CD4-positive, alpha-beta T cell treated with Interleukin-2 at 100 ng/mL for 4 hours (primary cell): ENCODE measurements around the gene PXDN.

Experiments used
- DNase-seq: peaks from one replicate; pipeline ENCODE4 v3.0.0-alpha.2; 2020; ENCODE audit warnings: low spot score

The PXDN gene

GRCh38 chr2:1664076-1664605, 80.2 kb downstream of the PXDN start:
- DNase-seq: no peak

GRCh38 chr2:1663621-1664020, 80.7 kb downstream of the PXDN start:
- DNase-seq: no peak

GRCh38 chr2:1662606-1663180, 81.6 kb downstream of the PXDN start:
- no peak for DNase-seq

- DNase-seq: no peak
These were observed 82.3 kb downstream of the PXDN start for GRCh38 chr2:1661891-1662605.

- DNase-seq: no peak
These were observed 83.4 kb downstream of the PXDN start for GRCh38 chr2:1660656-1661640.

DNA sequence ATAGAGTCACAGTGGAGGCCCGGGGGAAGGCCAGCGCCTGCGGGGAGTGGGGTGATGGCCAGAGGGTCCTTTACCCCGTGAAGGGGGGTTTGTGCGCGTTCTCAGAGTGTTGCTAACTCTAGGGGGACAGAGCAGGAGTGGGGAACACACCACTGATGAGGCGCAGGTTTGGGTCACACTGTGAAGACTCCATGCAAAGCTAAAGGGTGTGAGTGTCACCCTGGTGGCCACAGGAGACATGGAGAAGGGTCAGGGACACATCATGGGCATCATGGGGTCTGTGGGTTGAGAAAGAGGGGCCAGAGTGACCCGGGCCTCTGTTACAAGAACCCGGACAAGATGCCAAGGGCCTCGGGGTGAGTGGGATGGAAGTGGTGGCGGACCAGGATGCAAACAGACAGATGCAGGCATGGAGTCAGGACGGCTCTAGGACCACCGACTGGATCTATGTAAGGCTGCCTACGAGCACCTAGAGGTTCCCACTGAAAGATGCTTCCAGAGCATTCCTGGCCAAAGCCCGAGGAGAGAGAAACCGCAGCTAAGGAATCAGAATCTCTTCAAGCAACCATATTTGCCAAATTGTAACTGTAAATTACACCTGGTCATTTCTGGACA, 84.3 kb downstream of the PXDN start:
- no peak for DNase-seq

DNA sequence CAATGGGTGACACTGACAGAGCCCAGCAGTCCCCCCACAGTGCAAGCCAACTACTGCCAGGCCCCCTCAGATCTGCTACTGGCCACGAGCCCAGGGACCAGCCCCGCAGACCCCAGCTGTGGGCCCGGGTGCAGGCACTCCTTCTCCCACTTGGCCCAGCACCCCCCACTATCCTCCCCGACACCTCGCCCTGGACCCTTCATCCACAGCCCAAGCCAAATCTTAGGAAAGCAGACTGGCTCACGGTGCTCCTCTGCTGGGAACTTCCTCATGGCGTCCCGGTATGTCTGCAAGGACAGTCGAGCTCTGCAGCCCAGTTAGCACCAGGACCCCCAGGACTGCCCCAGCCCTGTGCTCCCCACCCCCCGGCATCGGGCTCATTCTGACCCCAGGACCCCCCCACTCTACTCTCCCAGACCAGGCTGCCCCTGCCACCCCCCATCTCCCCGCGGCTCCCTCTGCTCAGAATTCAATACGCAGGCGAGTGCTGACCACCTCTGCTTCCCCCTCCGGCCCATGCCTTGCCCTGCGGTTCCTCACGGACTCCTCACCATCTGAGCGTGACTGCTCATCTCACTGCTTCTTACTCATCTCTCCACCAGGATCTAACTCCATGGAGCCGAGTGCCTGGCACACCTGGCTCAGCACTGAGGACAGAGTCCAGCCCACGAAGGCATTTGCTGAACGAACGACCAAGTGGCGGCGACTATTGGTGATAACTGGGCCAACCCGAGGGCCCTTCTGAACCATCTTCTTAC, 85.7 kb downstream of the PXDN start:
- no peak for DNase-seq

DNA sequence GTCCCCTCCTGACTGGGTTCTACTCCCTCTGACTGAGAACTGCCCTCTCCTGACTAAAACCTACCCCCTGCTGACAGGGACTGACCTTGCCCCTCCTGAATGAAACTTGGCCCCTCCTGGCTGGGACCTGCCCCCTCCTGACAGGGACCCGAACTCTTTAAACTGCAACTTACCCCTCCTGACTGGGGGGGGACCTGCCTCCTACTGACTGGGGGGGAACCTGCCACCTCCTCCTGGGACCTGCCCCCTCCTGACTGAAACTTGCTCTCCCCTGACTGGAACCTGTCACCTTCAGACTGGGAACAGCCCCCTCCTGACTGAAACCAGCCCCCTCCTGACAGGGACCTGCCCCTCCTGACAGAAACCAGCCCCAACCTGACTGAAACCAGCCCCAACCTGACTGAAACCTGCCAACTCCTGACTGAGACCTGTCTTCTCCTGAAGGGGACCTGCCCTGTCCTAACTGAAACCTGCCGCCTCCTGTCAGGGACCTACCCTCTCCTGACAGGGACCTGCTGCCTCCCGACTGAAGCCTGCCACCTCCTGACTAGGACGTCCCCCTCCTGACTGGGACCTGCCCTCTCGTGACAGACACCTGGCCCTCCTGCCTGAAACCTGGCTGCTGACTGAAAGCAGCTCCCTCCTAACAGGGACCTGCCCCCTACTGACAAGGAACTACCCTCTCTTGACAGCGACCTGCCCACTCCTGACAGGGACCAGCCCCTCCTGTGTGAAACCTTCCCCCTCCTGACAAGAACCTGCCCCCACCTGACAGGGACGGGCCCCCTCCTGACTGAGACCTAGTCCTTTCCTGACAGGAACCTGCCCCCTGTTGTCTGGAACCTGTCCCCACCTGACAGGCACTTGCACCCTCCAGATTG, 87.1 kb downstream of the PXDN start:
- DNase-seq: no peak

DNA sequence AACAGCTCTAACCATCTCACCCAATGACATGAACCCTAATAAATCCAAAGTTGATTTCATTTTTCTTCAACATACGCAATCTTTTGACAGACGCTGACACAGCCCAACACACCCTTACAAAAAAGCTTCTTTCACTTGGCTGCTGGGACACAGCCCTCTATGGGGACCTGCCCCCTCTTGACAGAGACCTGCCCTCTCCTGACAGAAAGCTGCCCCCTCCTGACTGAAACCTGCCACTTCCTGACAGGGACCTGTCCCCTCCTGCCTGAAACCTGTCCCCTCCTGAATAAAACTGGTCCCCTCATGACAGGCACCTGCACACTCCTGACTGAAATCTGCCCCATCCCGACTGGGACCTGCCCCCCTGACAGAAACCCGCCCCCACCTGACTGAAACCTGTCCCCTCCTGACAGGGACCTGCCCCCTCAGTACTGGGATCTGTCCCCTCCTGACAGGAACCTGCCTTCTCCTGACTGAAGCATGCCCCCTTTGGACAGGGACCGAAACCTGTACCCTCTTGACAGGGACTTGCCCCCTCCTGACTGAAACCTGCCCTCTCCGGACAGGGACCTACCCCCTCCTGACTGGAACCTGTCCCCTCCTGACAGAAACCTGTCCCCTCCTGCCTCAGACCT, 87.9 kb downstream of the PXDN start:
- no peak for DNase-seq

GRCh38 chr2:1655461-1655860, 88.9 kb downstream of the PXDN start:
- no peak for DNase-seq

DNA sequence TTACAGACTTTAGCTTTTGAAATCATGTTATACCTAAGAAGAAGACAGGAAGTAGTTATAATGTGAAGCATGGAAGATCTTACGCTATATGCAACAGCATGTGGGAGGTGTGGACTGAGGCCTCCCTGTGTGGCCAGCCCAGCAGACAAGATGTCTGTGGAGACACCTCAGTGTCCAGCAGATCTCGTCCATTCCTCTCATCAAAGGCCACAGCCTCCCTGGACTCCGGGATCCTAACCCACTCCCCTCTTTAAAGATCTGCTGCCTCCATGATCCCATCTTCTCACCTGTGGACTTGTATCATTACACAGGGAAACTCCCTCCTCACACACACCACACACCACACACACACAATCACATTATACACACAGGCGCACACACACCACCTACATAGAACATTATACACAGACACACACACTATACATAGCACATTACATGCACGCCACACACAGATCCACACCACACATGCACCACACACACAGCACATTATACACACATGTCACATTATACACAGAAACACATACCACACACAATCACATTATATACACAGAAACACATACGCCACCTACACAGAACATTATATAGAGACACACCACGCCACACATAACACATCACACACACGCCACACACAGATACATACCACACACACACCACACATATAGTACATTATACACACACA, 89.5 kb downstream of the PXDN start:
- no peak for DNase-seq

DNA sequence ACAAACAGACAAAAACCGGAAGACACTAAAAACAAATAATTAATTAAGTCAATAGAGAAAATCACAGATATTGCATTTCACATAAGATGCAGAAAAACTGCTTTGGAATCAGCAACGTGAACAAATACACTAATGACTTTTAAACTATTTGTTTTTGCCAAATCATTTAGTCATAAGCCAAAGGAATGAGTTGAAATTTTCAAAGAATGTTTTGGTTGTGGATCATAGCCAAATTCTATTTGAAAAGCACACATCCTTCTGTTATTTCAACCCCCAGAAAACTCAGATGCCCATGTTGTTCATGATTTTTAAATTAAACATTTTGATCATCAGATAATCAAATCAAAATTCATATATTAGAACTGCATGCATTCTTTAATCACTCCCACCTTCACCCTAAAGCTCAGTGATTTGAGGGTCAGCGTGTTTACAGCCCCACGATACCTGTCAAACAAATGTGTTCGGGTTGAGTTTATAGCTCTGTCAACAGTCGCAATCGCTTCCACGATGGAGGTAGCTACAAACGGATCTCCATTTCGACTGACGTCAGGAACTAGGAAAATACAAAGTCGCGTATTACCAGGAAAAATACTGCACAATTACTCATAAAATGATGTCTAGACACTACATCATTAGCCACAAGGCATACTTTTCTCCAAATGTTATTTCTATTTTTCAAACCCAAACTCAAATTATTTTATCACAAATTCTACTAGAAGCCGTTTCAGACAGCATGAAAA, 90.2 kb downstream of the PXDN start:
- no peak for DNase-seq

GRCh38 chr2:1652034-1652790, 92.1 kb downstream of the PXDN start:
- no peak for DNase-seq

- no peak for DNase-seq
These were observed 92.9 kb downstream of the PXDN start for GRCh38 chr2:1651121-1652033.

- DNase-seq: no peak
These were observed 94.0 kb downstream of the PXDN start for GRCh38 chr2:1650085-1650872.
